ENCODE results near the gene EIF2A.
"Not testable (repeated sequence)": the region's sequence is repeated elsewhere in the genome, so short reads cannot be mapped to it uniquely, and the experiment has no call there.

The EIF2A gene

GRCh38 chr3:150594150-150594549 is 47.6 kb downstream of the EIF2A start:
- H3K4me3 ChIP-seq (ENCODE audit: insufficient read depth, low read length, poor library complexity, severe bottlenecking): no peak overlapping the region
- H4K20me1 ChIP-seq (ENCODE audit: low read depth, low read length): peaks cover 3% of the 10 kb centered on the region; the same call in 1 of the 2 replicates
- H3K36me3 ChIP-seq (ENCODE audit: low read length): no peaks in the 10 kb centered on the region
- H3K4me2 ChIP-seq (ENCODE audit: low read depth, low read length, poor library complexity, severe bottlenecking): no peak overlapping the region
- H3K27ac ChIP-seq (ENCODE audit: low read depth, low read length): no peak overlapping the region
- H3K9ac ChIP-seq (ENCODE audit: low read length): no peak overlapping the region
- H3F3A ChIP-seq (ENCODE audit: insufficient read depth): peaks cover 13% of the 10 kb centered on the region
- TF ChIP-seq, protein P1, sequence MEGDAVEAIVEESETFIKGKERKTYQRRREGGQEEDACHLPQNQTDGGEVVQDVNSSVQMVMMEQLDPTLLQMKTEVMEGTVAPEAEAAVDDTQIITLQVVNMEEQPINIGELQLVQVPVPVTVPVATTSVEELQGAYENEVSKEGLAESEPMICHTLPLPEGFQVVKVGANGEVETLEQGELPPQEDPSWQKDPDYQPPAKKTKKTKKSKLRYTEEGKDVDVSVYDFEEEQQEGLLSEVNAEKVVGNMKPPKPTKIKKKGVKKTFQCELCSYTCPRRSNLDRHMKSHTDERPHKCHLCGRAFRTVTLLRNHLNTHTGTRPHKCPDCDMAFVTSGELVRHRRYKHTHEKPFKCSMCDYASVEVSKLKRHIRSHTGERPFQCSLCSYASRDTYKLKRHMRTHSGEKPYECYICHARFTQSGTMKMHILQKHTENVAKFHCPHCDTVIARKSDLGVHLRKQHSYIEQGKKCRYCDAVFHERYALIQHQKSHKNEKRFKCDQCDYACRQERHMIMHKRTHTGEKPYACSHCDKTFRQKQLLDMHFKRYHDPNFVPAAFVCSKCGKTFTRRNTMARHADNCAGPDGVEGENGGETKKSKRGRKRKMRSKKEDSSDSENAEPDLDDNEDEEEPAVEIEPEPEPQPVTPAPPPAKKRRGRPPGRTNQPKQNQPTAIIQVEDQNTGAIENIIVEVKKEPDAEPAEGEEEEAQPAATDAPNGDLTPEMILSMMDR (IDR thresholded peaks at IDR 0.05; ENCODE audit: insufficient read depth, low read length, poor library complexity, severe bottlenecking): no peak
- TF ChIP-seq EZH2phosphoT487 (conservative IDR thresholded peaks at IDR 0.05; ENCODE audit: low read length): no peak
- H3K9me3 ChIP-seq (ENCODE audit: insufficient read depth, low read length): no peaks in the 10 kb centered on the region
- H3K27me3 ChIP-seq (ENCODE audit: low read length): no peaks in the 10 kb centered on the region
- peaks cover 60% of the 10 kb centered on the region for H3K79me2 ChIP-seq (ENCODE audit: insufficient read depth, low read length)
- H3K9me2 ChIP-seq (replicated peaks; ENCODE audit: insufficient read depth, low read length): no peaks in the 10 kb centered on the region
- H2AFZ ChIP-seq (ENCODE audit: low read depth, low read length, severe bottlenecking): no peak overlapping the region

GRCh38 chr3:150597646-150598045 is 51.1 kb downstream of the EIF2A start:
- no peak overlapping the region for H2AFZ ChIP-seq (ENCODE audit: low read depth, low read length, severe bottlenecking)
- H3K27ac ChIP-seq (ENCODE audit: low read depth, low read length): peak overlapping the region; percentile 92; the same call in 1 of the 2 replicates

DNA sequence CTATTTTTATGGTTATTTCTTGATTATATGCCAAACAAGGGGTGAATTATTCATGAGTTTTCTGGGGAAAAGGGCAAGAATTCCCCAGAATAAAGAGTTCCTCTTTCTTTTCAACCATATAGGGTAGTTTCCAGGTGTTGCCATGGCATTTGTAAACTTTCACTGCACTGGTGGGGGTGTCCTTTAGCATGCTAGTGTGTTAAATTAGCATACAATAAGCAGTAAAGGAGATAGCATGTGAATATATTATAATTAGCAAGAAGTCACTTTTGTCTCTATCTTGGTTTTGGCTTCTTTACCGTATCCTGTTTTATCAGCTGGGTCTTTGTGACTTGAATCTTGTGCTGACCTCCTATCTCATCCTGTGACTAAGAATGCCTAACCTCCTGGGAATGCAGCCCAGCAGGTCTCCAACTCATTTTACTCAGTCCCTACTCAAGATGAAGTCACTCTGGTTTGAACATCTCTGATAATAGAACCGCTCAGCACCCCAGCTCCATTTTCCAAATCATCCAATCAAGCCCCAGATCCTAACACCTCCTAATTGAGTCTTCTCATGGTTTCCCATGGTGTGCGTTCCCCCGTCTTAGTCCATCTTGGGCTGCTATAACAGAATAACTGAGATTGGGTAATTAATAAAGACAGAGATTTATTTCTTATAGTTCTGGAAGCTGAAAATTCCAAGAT is 53.2 kb downstream of the EIF2A start:
- no peak for TF ChIP-seq EZH2phosphoT487 (conservative IDR thresholded peaks at IDR 0.05; ENCODE audit: low read length)
- TF ChIP-seq, protein P1 (IDR thresholded peaks at IDR 0.05; ENCODE audit: insufficient read depth, low read length, poor library complexity, severe bottlenecking): no peak
- Histone ChIP-seq H3K27me3 (ENCODE audit: low read length) (no peaks in the 10 kb centered on the region), H3K36me3 (ENCODE audit: low read length) (peaks cover 5% of the 10 kb centered on the region; the same call in 1 of the 2 replicates), H3K4me2 (ENCODE audit: low read depth, low read length, poor library complexity, severe bottlenecking) (peak overlapping the region; percentile 97), H3K9me3 (ENCODE audit: insufficient read depth, low read length) (no peaks in the 10 kb centered on the region), H3K27ac (ENCODE audit: low read depth, low read length) (peak overlapping the region; percentile 92), H3K9ac (ENCODE audit: low read length) (peak overlapping the region; percentile 81), H3K4me3 (ENCODE audit: insufficient read depth, low read length, poor library complexity, severe bottlenecking) (peak overlapping the region; percentile 99), H3K79me2 (ENCODE audit: insufficient read depth, low read length) (peaks cover 88% of the 10 kb centered on the region), H4K20me1 (ENCODE audit: low read depth, low read length) (no peaks in the 10 kb centered on the region), H3K9me2 (replicated peaks; ENCODE audit: insufficient read depth, low read length) (no peaks in the 10 kb centered on the region), H3F3A (ENCODE audit: insufficient read depth) (peaks cover 36% of the 10 kb centered on the region), H2AFZ (ENCODE audit: low read depth, low read length, severe bottlenecking) (no peak overlapping the region)

More at GRCh38 chr3:150597646-150598045, 51.1 kb downstream of the EIF2A start:
- TF ChIP-seq, protein P1 (IDR thresholded peaks at IDR 0.05; ENCODE audit: insufficient read depth, low read length, poor library complexity, severe bottlenecking): no peak
- TF ChIP-seq EZH2phosphoT487 (conservative IDR thresholded peaks at IDR 0.05; ENCODE audit: low read length): no peak
- Histone ChIP-seq H3K9ac (ENCODE audit: low read length) (no peak overlapping the region), H4K20me1 (ENCODE audit: low read depth, low read length) (no peaks in the 10 kb centered on the region), H3F3A (ENCODE audit: insufficient read depth) (peaks cover 27% of the 10 kb centered on the region), H3K27me3 (ENCODE audit: low read length) (no peaks in the 10 kb centered on the region), H3K4me3 (ENCODE audit: insufficient read depth, low read length, poor library complexity, severe bottlenecking) (no peak overlapping the region), H3K9me2 (replicated peaks; ENCODE audit: insufficient read depth, low read length) (no peaks in the 10 kb centered on the region), H3K36me3 (ENCODE audit: low read length) (no peaks in the 10 kb centered on the region), H3K4me2 (ENCODE audit: low read depth, low read length, poor library complexity, severe bottlenecking) (peak overlapping the region; percentile 97), H3K79me2 (ENCODE audit: insufficient read depth, low read length) (peaks cover 73% of the 10 kb centered on the region), H3K9me3 (ENCODE audit: insufficient read depth, low read length) (no peaks in the 10 kb centered on the region)

DNA sequence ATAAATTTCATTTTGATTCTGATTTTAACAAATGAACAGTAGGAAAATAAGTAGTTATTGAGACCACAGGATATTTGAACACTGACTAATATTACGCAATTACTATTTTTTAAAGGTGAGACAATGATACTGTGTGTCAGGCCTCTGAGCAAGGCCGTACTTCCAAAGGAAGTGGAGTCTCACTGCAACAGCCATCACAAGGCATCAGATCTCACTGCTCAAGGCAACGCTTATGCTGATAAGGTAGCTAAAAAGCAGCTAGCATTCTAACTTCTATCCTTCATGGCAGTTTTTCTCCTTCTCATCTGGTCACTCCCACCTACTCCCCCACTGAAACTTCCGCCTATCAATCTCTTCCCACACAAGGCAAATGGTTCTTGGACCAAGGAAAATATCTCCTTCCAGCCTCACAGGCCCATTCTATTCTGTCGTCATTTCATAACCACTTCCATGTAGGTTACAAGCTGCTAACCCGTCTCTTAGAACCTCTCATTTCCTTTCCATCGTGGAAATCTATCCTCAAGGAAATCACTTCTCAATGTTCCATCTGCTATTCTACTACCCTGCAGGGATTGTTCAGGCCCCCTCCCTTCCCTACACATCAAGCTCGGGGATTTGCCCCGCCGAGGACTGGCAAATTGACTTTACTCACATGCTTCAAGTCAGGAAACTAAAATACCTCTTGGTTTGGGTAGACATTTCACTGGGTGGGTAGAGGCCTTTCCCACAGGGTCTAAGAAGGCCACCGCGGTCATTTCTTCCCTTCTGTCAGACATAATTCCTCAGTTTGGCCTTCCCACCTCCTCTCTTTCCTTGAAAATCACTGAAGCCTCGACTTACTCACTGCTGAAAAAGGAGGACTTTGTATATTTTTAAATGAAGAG is 54.3 kb downstream of the EIF2A start:
- peak overlapping the region; percentile 81 for H3K9ac ChIP-seq (ENCODE audit: low read length)
- peaks cover 15% of the 10 kb centered on the region; the same call in 1 of the 2 replicates for H3K36me3 ChIP-seq (ENCODE audit: low read length)
- peak overlapping the region; percentile 92 for H3K27ac ChIP-seq (ENCODE audit: low read depth, low read length)
- H3K4me3 ChIP-seq (ENCODE audit: insufficient read depth, low read length, poor library complexity, severe bottlenecking): peak overlapping the region; percentile 99
- H3K4me2 ChIP-seq (ENCODE audit: low read depth, low read length, poor library complexity, severe bottlenecking): peak overlapping the region; percentile 97
- not testable (repeated sequence) for H3K9me3 ChIP-seq (ENCODE audit: insufficient read depth, low read length); H4K20me1 ChIP-seq (ENCODE audit: low read depth, low read length); H2AFZ ChIP-seq (ENCODE audit: low read depth, low read length, severe bottlenecking); H3K27me3 ChIP-seq (ENCODE audit: low read length); H3K9me2 ChIP-seq (replicated peaks; ENCODE audit: insufficient read depth, low read length)
- peaks cover 46% of the 10 kb centered on the region for H3F3A ChIP-seq (ENCODE audit: insufficient read depth)
- H3K79me2 ChIP-seq (ENCODE audit: insufficient read depth, low read length): peaks cover 88% of the 10 kb centered on the region
